Neural cell (in vitro differentiated cells): ENCODE results near the gene EXOC4. TPM values are rescaled to one million over a fixed set of nuclear protein-coding genes. Genes with fewer than 3 reads are reported as not detected.

ENCODE experiments used
- H2AFZ ChIP-seq: fragments of 200-600, 300-800 bp; sonication (generic), shearing (Covaris generic); 2 replicates; pipeline ENCODE4 v1.6.0; 2014; ENCODE audit warnings: low read depth, mild to moderate bottlenecking, antibody characterized with exemption, low read length, moderate library complexity
- H3F3A ChIP-seq: fragments of 200-600 bp; shearing (Covaris generic); 2 replicates; pipeline ENCODE4 v1.6.1; 2016; ENCODE audit warnings: mild to moderate bottlenecking, moderate library complexity, mixed read lengths, antibody characterized with exemption, low read length; ENCODE audit not compliant: insufficient read depth, poor library complexity, severe bottlenecking
- H3K27ac ChIP-seq: fragments of 200-600, 300-800 bp; sonication (generic), shearing (Covaris generic); 2 replicates; pipeline ENCODE4 v1.5.1; 2014; ENCODE audit warnings: mild to moderate bottlenecking, low read length, moderate library complexity
- H3K27me3 ChIP-seq: fragments of 300-800, 200-600 bp; sonication (generic), shearing (Covaris generic); 2 replicates; pipeline ENCODE4 v1.6.0; 2014; ENCODE audit warnings: mild to moderate bottlenecking, low read depth, low read length, moderate library complexity; ENCODE audit not compliant: insufficient read depth
- H3K36me3 ChIP-seq: fragments of 300-800, 200-600 bp; sonication (generic), shearing (Covaris generic); 2 replicates; pipeline ENCODE4 v1.5.1; 2014; ENCODE audit warnings: mild to moderate bottlenecking, antibody characterized with exemption, low read length, moderate library complexity; ENCODE audit not compliant: insufficient read depth
- H3K4me2 ChIP-seq: fragments of 300-800, 200-600 bp; sonication (generic), shearing (Covaris generic); 2 replicates; pipeline ENCODE4 v1.6.0; 2014; ENCODE audit warnings: mild to moderate bottlenecking, low read length
- H3K4me3 ChIP-seq: fragments of 300-800, 200-600 bp; sonication (generic), shearing (Covaris generic); 2 replicates; pipeline ENCODE4 v1.5.1; 2014; ENCODE audit warnings: mild to moderate bottlenecking, low read length, moderate library complexity
- H3K79me2 ChIP-seq: fragments of 200-600 bp; shearing (Covaris generic); replicated peaks from 2 replicates; pipeline ENCODE4 v1.6.0; 2014; ENCODE audit warnings: mild to moderate bottlenecking, low read length, moderate library complexity; ENCODE audit not compliant: insufficient read depth
- H3K9ac ChIP-seq: fragments of 300-800, 200-600 bp; sonication (generic), shearing (Covaris generic); 2 replicates; pipeline ENCODE4 v1.6.1; 2016; ENCODE audit warnings: mild to moderate bottlenecking, low read length, mixed read lengths
- H3K9me2 ChIP-seq: fragments of 200-600 bp; shearing (Covaris generic); 2 replicates; pipeline ENCODE4 v1.6.1; 2016; ENCODE audit warnings: mild to moderate bottlenecking, low read length, mixed read lengths; ENCODE audit not compliant: insufficient read depth
- H3K9me3 ChIP-seq: fragments of 200-600, 300-800 bp; sonication (generic), shearing (Covaris generic); 2 replicates; pipeline ENCODE4 v1.6.1; 2016; ENCODE audit warnings: mild to moderate bottlenecking, mixed run types, low read length, moderate library complexity, mixed read lengths
- H4K20me1 ChIP-seq: fragments of 200-600 bp; shearing (Covaris generic); 2 replicates; pipeline ENCODE4 v1.6.1; 2016; ENCODE audit warnings: mild to moderate bottlenecking, mixed run types; ENCODE audit not compliant: insufficient read depth
- CTCF ChIP-seq: fragments of 450-650 bp; IDR thresholded peaks from 2 replicates; pipeline ENCODE4 v1.5.1; 2014; ENCODE audit warnings: antibody characterized with exemption, mild to moderate bottlenecking, moderate library complexity; ENCODE audit not compliant: poor library complexity, severe bottlenecking
- EP300 ChIP-seq: fragments of 450-650 bp; conservative IDR thresholded peaks from 2 replicates; pipeline ENCODE4 v1.6.1; 2014; ENCODE audit warnings: antibody characterized with exemption, mild to moderate bottlenecking, moderate library complexity; ENCODE audit not compliant: poor library complexity, severe bottlenecking
- EZH2 ChIP-seq: fragments of 200-600, 300-800 bp; shearing (Covaris generic), sonication (generic); IDR thresholded peaks from 2 replicates; pipeline ENCODE4 v1.6.1; 2014; ENCODE audit warnings: antibody characterized with exemption, low read length, borderline replicate concordance, mild to moderate bottlenecking; ENCODE audit not compliant: insufficient read depth, poor library complexity, severe bottlenecking
- MXI1 ChIP-seq: fragments of 450-650 bp; conservative IDR thresholded peaks from 2 replicates; pipeline ENCODE4 v1.6.1; 2014; ENCODE audit warnings: antibody characterized with exemption, mild to moderate bottlenecking; ENCODE audit not compliant: poor library complexity, severe bottlenecking
- POLR2AphosphoS5 ChIP-seq: IDR thresholded peaks from 2 replicates; pipeline ENCODE4 v1.6.1; 2012
- RAD21 ChIP-seq: fragments of 450-650 bp; conservative IDR thresholded peaks from 2 replicates; pipeline ENCODE4 v1.6.1; 2014; ENCODE audit warnings: antibody characterized with exemption, mild to moderate bottlenecking, moderate library complexity
- REST ChIP-seq: IDR thresholded peaks from 2 replicates; pipeline ENCODE4 v1.6.1; 2012; ENCODE audit warnings: borderline replicate concordance
- SMC3 ChIP-seq: fragments of 450-650 bp; conservative IDR thresholded peaks from 2 replicates; pipeline ENCODE4 v1.6.1; 2014; ENCODE audit warnings: antibody characterized with exemption, mild to moderate bottlenecking, moderate library complexity; ENCODE audit not compliant: poor library complexity
- TAF1 ChIP-seq: IDR thresholded peaks from 2 replicates; pipeline ENCODE4 v1.6.1; 2012; ENCODE audit warnings: low read depth
- polyA plus RNA-seq: library from polyadenylated mRNA; depleted of rRNA; stranded (reverse); fragments of >200 nt; gene quantifications from 2 replicates; pipeline ENCODE4 v1.2.3, GENCODE V29; 2014

The EXOC4 gene
- polyA plus RNA-seq, 1 donor from 2014 or later, result 36.5 TPM

- no peak overlapping the region for H3K4me3 ChIP-seq
- TF ChIP-seq MXI1, result no peak
- TF ChIP-seq SMC3, result no peak
- no peak for TF ChIP-seq CTCF
- no peak for TF ChIP-seq POLR2AphosphoS5
- TF ChIP-seq EZH2, result no peak
- TF ChIP-seq EP300, result no peak
- no peak for TF ChIP-seq TAF1
- TF ChIP-seq RAD21, result no peak
- no peak for TF ChIP-seq REST
- H4K20me1 ChIP-seq, result no peaks in the 10 kb centered on the region
- peaks cover 2% of the 10 kb centered on the region for H3F3A ChIP-seq
- no peaks in the 10 kb centered on the region for H3K9me2 ChIP-seq
- no peak overlapping the region for H2AFZ ChIP-seq
- H3K9me3 ChIP-seq, result no peaks in the 10 kb centered on the region
- no peak overlapping the region for H3K4me2 ChIP-seq
- H3K27ac ChIP-seq, result no peak overlapping the region
- H3K79me2 ChIP-seq, result no peaks in the 10 kb centered on the region
- H3K27me3 ChIP-seq, result no peaks in the 10 kb centered on the region
- H3K36me3 ChIP-seq, result no peaks in the 10 kb centered on the region
- no peak overlapping the region for H3K9ac ChIP-seq
Observed at GRCh38 chr7:133698127-133698526, 445.2 kb downstream of the EXOC4 start.

GRCh38 chr7:133699386-133699785 lies 446.5 kb downstream of the EXOC4 start:
- Histone ChIP-seq H3K9ac (no peak overlapping the region), H3F3A (peaks cover 2% of the 10 kb centered on the region), H4K20me1 (no peaks in the 10 kb centered on the region), H3K4me2 (no peak overlapping the region), H3K27me3 (no peaks in the 10 kb centered on the region), H3K79me2 (no peaks in the 10 kb centered on the region), H3K9me3 (no peaks in the 10 kb centered on the region), H3K9me2 (no peaks in the 10 kb centered on the region), H3K36me3 (no peaks in the 10 kb centered on the region), H3K27ac (no peak overlapping the region), H2AFZ (no peak overlapping the region), H3K4me3 (no peak overlapping the region)
- TF ChIP-seq CTCF (no peak), EP300 (no peak), REST (no peak)
